Muscle of leg (tissue), 11 donors: ENCODE data around the gene NAT9. TPM values are rescaled to one million over a fixed set of nuclear protein-coding genes. Genes with fewer than 3 reads are reported as not detected.

Experiments
- DNase-seq: peaks from one replicate; pipeline ENCODE4 v3.0.0; 2013
- H3K27ac ChIP-seq: one replicate; pipeline ENCODE4 v1.5.1; 2013; ENCODE audit warnings: mild to moderate bottlenecking, low read length, control low read depth
- H3K27me3 ChIP-seq: one replicate; pipeline ENCODE4 v1.6.1; 2013; ENCODE audit warnings: low read length; ENCODE audit not compliant: control insufficient read depth, insufficient read depth
- H3K36me3 ChIP-seq: one replicate; pipeline ENCODE4 v1.6.1; 2013; ENCODE audit warnings: low read length; ENCODE audit not compliant: control insufficient read depth, insufficient read depth
- H3K4me1 ChIP-seq: one replicate; pipeline ENCODE4 v1.6.1; 2013; ENCODE audit warnings: low read length; ENCODE audit not compliant: control insufficient read depth, insufficient read depth
- H3K4me3 ChIP-seq: one replicate; pipeline ENCODE4 v1.5.1; 2013; ENCODE audit warnings: low read length, control low read depth
- H3K9me3 ChIP-seq: replicated peaks from 2 replicates; pipeline ENCODE4 v1.6.1; 2013; ENCODE audit warnings: low read depth, low read length; ENCODE audit not compliant: control insufficient read depth
- WGBS: methylation state at CpG from one replicate; pipeline ENCODE4 v1.1.5; 2013; ENCODE audit warnings: missing lambda C conversion rate; ENCODE audit not compliant: insufficient coverage; 5-methylcytosine and 5-hydroxymethylcytosine counted together
- polyA plus RNA-seq, 8 donors: library from polyadenylated mRNA; unstranded; fragments of 120-200 nt; gene quantifications; one replicate each; pipeline versions ENCODE4 v1.2.1 to v1.2.3, GENCODE V29; 2013; ENCODE audit warnings: inconsistent platforms in 1 of 8, low replicate concordance in 1 of 8; ENCODE audit not compliant: insufficient read length in 8 of 8, insufficient read depth in 1 of 8
- total RNA-seq: library from RNA; stranded (reverse); fragments of 120-200 nt; gene quantifications from one replicate; pipeline ENCODE4 v1.2.4, GENCODE V29; 2013

NAT9 gene
- total and polyA plus RNA-seq, 9 donors = 34.0 to 48.6 (median 37.5) TPM

- Histone ChIP-seq H3K36me3 (peaks cover 23% of the 10 kb centered on the region), H3K27ac (peak overlapping the region; percentile 51), H3K27me3 (no peaks in the 10 kb centered on the region), H3K4me1 (peaks cover 14% of the 10 kb centered on the region), H3K4me3 (no peak overlapping the region), H3K9me3 (no peaks in the 10 kb centered on the region)
- WGBS = 71% methylated on average over 3 of the region's 7 CpGs
- no peak for DNase-seq
These were observed 4.5 kb upstream of the NAT9 start for GRCh38 chr17:74780443-74781238.

- Histone ChIP-seq H3K36me3 (peaks cover 17% of the 10 kb centered on the region), H3K27me3 (no peaks in the 10 kb centered on the region), H3K9me3 (no peaks in the 10 kb centered on the region), H3K4me3 (no peak overlapping the region), H3K27ac (peak overlapping the region; percentile 51), H3K4me1 (peaks cover 21% of the 10 kb centered on the region)
- 78% methylated on average over 11 of the region's 11 CpGs for WGBS
- peak; percentile 84 for DNase-seq
These were observed 3.8 kb upstream of the NAT9 start for GRCh38 chr17:74779948-74780400.

- peaks cover 17% of the 10 kb centered on the region for H3K36me3 ChIP-seq
- no peaks in the 10 kb centered on the region for H3K27me3 ChIP-seq
- H3K4me3 ChIP-seq = no peak overlapping the region
- H3K27ac ChIP-seq = peak overlapping the region; percentile 51
- DNase-seq = no peak
- no peaks in the 10 kb centered on the region for H3K9me3 ChIP-seq
- WGBS = 87% methylated on average over 7 of the region's 8 CpGs
- peaks cover 22% of the 10 kb centered on the region for H3K4me1 ChIP-seq
These were observed 3.4 kb upstream of the NAT9 start for GRCh38 chr17:74779501-74779900.

GRCh38 chr17:74778960-74779359 lies 2.8 kb upstream of the NAT9 start:
- no peak for DNase-seq
- WGBS = 68% methylated on average over 4 of the region's 5 CpGs
- H3K4me1 ChIP-seq = peaks cover 22% of the 10 kb centered on the region
- no peaks in the 10 kb centered on the region for H3K27me3 ChIP-seq
- no peak overlapping the region for H3K27ac ChIP-seq
- H3K4me3 ChIP-seq = no peak overlapping the region
- H3K36me3 ChIP-seq = peaks cover 19% of the 10 kb centered on the region
- H3K9me3 ChIP-seq = no peaks in the 10 kb centered on the region

GRCh38 chr17:74777901-74778515 lies 1.9 kb upstream of the NAT9 start:
- 50% methylated on average over 2 of the region's 6 CpGs for WGBS
- Histone ChIP-seq H3K4me3 (no peak overlapping the region), H3K9me3 (no peaks in the 10 kb centered on the region), H3K27ac (no peak overlapping the region), H3K36me3 (peaks cover 29% of the 10 kb centered on the region), H3K4me1 (peaks cover 22% of the 10 kb centered on the region), H3K27me3 (no peaks in the 10 kb centered on the region)
- DNase-seq = no peak

GRCh38 chr17:74776990-74777389 lies 845 bp upstream of the NAT9 start:
- peak overlapping the region; percentile 88 for H3K4me3 ChIP-seq
- no peaks in the 10 kb centered on the region for H3K27me3 ChIP-seq
- H3K36me3 ChIP-seq = peaks cover 36% of the 10 kb centered on the region
- H3K4me1 ChIP-seq = peaks cover 22% of the 10 kb centered on the region
- no peak for DNase-seq
- 32% methylated on average over 5 of the region's 10 CpGs for WGBS
- no peaks in the 10 kb centered on the region for H3K9me3 ChIP-seq
- no peak overlapping the region for H3K27ac ChIP-seq

GRCh38 chr17:74775409-74776043 lies 619 bp downstream of the NAT9 start:
- Histone ChIP-seq H3K27me3 (no peaks in the 10 kb centered on the region), H3K27ac (peak overlapping the region; percentile 77), H3K4me1 (peaks cover 21% of the 10 kb centered on the region), H3K36me3 (peaks cover 51% of the 10 kb centered on the region), H3K9me3 (no peaks in the 10 kb centered on the region), H3K4me3 (peak overlapping the region; percentile 88)
- no peak for DNase-seq
- WGBS = 47% methylated on average over 10 of the region's 12 CpGs

- peaks cover 50% of the 10 kb centered on the region for H3K36me3 ChIP-seq
These were observed 2.3 kb downstream of the NAT9 start for GRCh38 chr17:74773871-74774286.

GRCh38 chr17:74773414-74773813 lies 2.7 kb downstream of the NAT9 start:
- Histone ChIP-seq H3K36me3 (peaks cover 49% of the 10 kb centered on the region), H3K27me3 (no peaks in the 10 kb centered on the region), H3K9me3 (no peaks in the 10 kb centered on the region), H3K27ac (no peak overlapping the region), H3K4me1 (peaks cover 18% of the 10 kb centered on the region), H3K4me3 (no peak overlapping the region)
- 88% methylated on average over 5 of the region's 6 CpGs for WGBS
- no peak for DNase-seq

More at GRCh38 chr17:74773871-74774286, 2.3 kb downstream of the NAT9 start:
- Histone ChIP-seq H3K27me3 (no peaks in the 10 kb centered on the region), H3K4me1 (peaks cover 18% of the 10 kb centered on the region), H3K4me3 (no peak overlapping the region), H3K9me3 (no peaks in the 10 kb centered on the region), H3K27ac (no peak overlapping the region)
- no peak for DNase-seq
- WGBS = 71% methylated on average over 4 of the region's 6 CpGs

- no peaks in the 10 kb centered on the region for H3K27me3 ChIP-seq
- H3K9me3 ChIP-seq = no peaks in the 10 kb centered on the region
- H3K4me3 ChIP-seq = no peak overlapping the region
- WGBS = 89% methylated on average over 9 of the region's 13 CpGs
- H3K36me3 ChIP-seq = peaks cover 49% of the 10 kb centered on the region
- DNase-seq = no peak
- no peak overlapping the region for H3K27ac ChIP-seq
- peaks cover 16% of the 10 kb centered on the region for H3K4me1 ChIP-seq
These were observed 4.1 kb downstream of the NAT9 start for GRCh38 chr17:74772053-74772452.
